Uterus (tissue), 2 donors: ENCODE results near the gene WDFY4.

Experiments used
- POLR2A ChIP-seq, 2 donors: fragments of 450-650 bp; IDR thresholded peaks; one replicate each; pipeline ENCODE4 v1.6.1; 2016; ENCODE audit warnings: antibody characterized with exemption in 2 of 2, mild to moderate bottlenecking in 1 of 2, moderate library complexity in 1 of 2
- TF ChIP-seq, protein P1 (sequence below), 4 experiments: fragments of 200-600 bp in 2 of 4; fragments of 450-650 bp in 2 of 4; sonication (generic) in 2 of 4; IDR thresholded peaks; one replicate each; pipeline ENCODE4 v1.5.1; 2016 to 2019; ENCODE audit warnings: antibody characterized with exemption in 4 of 4, mild to moderate bottlenecking in 2 of 4, moderate library complexity in 1 of 4

GRCh38 chr10:49028639-49029038 lies 344.0 kb downstream of the WDFY4 start:
- TF ChIP-seq, protein P1, sequence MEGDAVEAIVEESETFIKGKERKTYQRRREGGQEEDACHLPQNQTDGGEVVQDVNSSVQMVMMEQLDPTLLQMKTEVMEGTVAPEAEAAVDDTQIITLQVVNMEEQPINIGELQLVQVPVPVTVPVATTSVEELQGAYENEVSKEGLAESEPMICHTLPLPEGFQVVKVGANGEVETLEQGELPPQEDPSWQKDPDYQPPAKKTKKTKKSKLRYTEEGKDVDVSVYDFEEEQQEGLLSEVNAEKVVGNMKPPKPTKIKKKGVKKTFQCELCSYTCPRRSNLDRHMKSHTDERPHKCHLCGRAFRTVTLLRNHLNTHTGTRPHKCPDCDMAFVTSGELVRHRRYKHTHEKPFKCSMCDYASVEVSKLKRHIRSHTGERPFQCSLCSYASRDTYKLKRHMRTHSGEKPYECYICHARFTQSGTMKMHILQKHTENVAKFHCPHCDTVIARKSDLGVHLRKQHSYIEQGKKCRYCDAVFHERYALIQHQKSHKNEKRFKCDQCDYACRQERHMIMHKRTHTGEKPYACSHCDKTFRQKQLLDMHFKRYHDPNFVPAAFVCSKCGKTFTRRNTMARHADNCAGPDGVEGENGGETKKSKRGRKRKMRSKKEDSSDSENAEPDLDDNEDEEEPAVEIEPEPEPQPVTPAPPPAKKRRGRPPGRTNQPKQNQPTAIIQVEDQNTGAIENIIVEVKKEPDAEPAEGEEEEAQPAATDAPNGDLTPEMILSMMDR (IDR thresholded peaks at IDR 0.05): no peak
- no peak for TF ChIP-seq POLR2A (IDR thresholded peaks at IDR 0.05)
